ENCODE measurements around the gene ATP10B.

- TF ChIP-seq EZH2 (IDR thresholded peaks at IDR 0.05; ENCODE audit: insufficient read depth, poor library complexity, severe bottlenecking): no peak
- TF ChIP-seq EZH2phosphoT487 (IDR thresholded peaks at IDR 0.05; ENCODE audit: insufficient read depth, low read depth): no peak
These were observed at the start of gene ATP10B for GRCh38 chr5:160852049-160852448.

Data from GM23248 (cell line).